Type B pancreatic cell (in vitro differentiated cells): Measurements from ENCODE around the gene COQ7. TPM values are rescaled to one million over a fixed set of nuclear protein-coding genes. Genes with fewer than 3 reads are reported as not detected.

ENCODE experiments used
- DNase-seq: peaks from one replicate; pipeline ENCODE4 v3.0.0; 2021; ENCODE audit warnings: mixed read lengths; ENCODE audit not compliant: unreplicated experiment; ENCODE audit errors: extremely low spot score
- H3K27ac Mint-ChIP-seq: 2 replicates; pipeline ENCODE4 v1.8.0; 2021; ENCODE audit warnings: mild to moderate bottlenecking, mixed read lengths
- H3K27me3 Mint-ChIP-seq: 2 replicates; pipeline ENCODE4 v1.8.0; 2021; ENCODE audit warnings: mixed read lengths
- H3K36me3 Mint-ChIP-seq: 2 replicates; pipeline ENCODE4 v1.8.0; 2021; ENCODE audit warnings: mixed read lengths
- H3K4me1 Mint-ChIP-seq: one replicate; pipeline ENCODE4 v1.8.0; 2021; ENCODE audit warnings: mixed read lengths; ENCODE audit not compliant: unreplicated experiment
- H3K4me3 Mint-ChIP-seq: 2 replicates; pipeline ENCODE4 v1.8.0; 2021; ENCODE audit warnings: mild to moderate bottlenecking, mixed read lengths
- H3K9me3 Mint-ChIP-seq: 2 replicates; pipeline ENCODE4 v1.8.0; 2021; ENCODE audit warnings: mixed read lengths
- CTCF ChIP-seq: fragments of 200-600 bp; sonication (generic); conservative IDR thresholded peaks from 2 replicates; pipeline ENCODE4 v1.5.0; 2021; ENCODE audit warnings: antibody characterized with exemption, mild to moderate bottlenecking
- total RNA-seq: library from RNA; stranded (reverse); gene quantifications from 2 replicates; pipeline ENCODE4 v1.2.1, GENCODE V29; 2021; ENCODE audit warnings: low replicate concordance

COQ7 gene
- total RNA-seq, 1 donor from 2014 or later, result 21.7 TPM

GRCh38 chr16:19066988-19067348, 446 bp upstream of the COQ7 start:
- peaks cover 4% of the 10 kb centered on the region for H3K36me3 Mint-ChIP-seq
- peaks cover 5% of the 10 kb centered on the region for H3K4me1 Mint-ChIP-seq
- peak overlapping the region; percentile 99 for H3K27ac Mint-ChIP-seq
- no peak for DNase-seq
- no peaks in the 10 kb centered on the region for H3K27me3 Mint-ChIP-seq
- TF ChIP-seq CTCF, result no peak
- peaks cover 4% of the 10 kb centered on the region for H3K9me3 Mint-ChIP-seq
- H3K4me3 Mint-ChIP-seq, result peak overlapping the region; percentile 86

DNA sequence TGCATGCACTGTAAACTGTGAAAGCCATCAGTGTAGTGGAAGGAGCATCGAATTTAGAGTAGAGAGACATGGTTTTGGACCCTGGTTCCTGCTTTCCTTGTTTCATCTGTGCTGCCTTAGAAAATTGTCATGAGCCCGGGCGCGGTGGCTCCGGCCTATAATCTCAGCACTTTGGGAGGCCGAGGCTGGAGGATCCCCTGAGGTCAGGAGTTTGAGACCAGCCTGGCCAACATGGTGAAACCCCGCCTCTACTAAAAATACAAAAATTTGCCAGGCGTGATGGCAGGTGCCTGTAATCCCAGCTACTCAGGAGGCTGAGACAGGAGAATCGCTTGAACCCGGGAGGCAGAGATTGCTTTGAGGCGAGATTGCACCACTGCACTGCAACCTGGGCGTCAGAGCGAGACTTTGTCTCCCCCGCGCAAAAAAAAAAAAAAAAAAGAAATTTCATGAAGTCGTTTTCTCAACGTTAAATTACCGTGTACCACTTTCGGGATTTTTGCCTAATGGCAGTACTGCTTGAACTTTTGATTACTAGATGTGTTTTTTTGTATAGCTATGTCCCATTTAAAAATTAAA, 912 bp downstream of the COQ7 start:
- Mint-ChIP-seq H3K36me3 (peaks cover 11% of the 10 kb centered on the region), H3K4me3 (peak overlapping the region; percentile 86), H3K27ac (peak overlapping the region; percentile 99), H3K9me3 (peaks cover 4% of the 10 kb centered on the region), H3K27me3 (no peaks in the 10 kb centered on the region), H3K4me1 (peaks cover 5% of the 10 kb centered on the region)
- no peak for DNase-seq
- TF ChIP-seq CTCF, result no peak

- Mint-ChIP-seq H3K9me3 (peaks cover 3% of the 10 kb centered on the region), H3K4me1 (peaks cover 4% of the 10 kb centered on the region), H3K27ac (peak overlapping the region; percentile 42), H3K4me3 (peak overlapping the region; percentile 46), H3K27me3 (no peaks in the 10 kb centered on the region), H3K36me3 (peaks cover 11% of the 10 kb centered on the region)
- no peak for DNase-seq
- TF ChIP-seq CTCF, result peak; percentile 79
Observed at GRCh38 chr16:19071811-19072777, 4.7 kb downstream of the COQ7 start.

- Mint-ChIP-seq H3K27me3 (no peaks in the 10 kb centered on the region), H3K36me3 (peaks cover 11% of the 10 kb centered on the region), H3K9me3 (no peaks in the 10 kb centered on the region), H3K4me3 (no peak overlapping the region), H3K27ac (no peak overlapping the region), H3K4me1 (no peaks in the 10 kb centered on the region)
- DNase-seq, result no peak
- no peak for TF ChIP-seq CTCF
Observed at GRCh38 chr16:19073344-19073743, 5.9 kb downstream of the COQ7 start.

DNA sequence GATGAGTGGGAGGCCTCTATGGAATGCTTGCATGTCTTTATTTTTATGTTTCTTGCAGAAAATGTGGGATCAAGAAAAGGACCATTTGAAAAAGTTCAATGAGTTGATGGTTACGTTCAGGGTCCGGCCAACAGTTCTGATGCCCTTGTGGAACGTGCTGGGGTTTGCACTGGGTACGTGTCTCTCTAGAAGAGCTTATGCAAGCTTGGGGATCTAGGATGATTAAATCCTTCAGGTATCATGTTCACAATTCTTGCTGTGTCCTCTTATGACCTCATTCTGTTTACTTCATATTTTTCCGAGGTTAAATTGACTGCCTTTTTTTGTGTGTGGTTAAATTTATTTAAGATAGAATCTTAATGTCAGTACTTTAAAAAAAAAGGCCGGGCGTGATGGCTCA, 6.4 kb downstream of the COQ7 start:
- Mint-ChIP-seq H3K27me3 (no peaks in the 10 kb centered on the region), H3K4me3 (no peak overlapping the region), H3K4me1 (no peaks in the 10 kb centered on the region), H3K9me3 (no peaks in the 10 kb centered on the region), H3K27ac (no peak overlapping the region), H3K36me3 (peaks cover 14% of the 10 kb centered on the region)
- no peak for DNase-seq
- no peak for TF ChIP-seq CTCF
